G401.6 (cell line): ENCODE measurements around the gene CSNK1G1.
A peak's percentile ranks its signal among the peaks of the same experiment; 100 is the strongest.

ENCODE experiments used
- FAIRE-seq: peaks from 2 replicates; lab custom pipeline; 2012; peaks lifted over from hg19 to GRCh38; lab: Jason Lieb, UNC

Gene CSNK1G1

GRCh38 chr15:64191971-64192830, 163.8 kb downstream of the CSNK1G1 start:
- FAIRE-seq = no peak

GRCh38 chr15:64187396-64188191, 168.4 kb downstream of the CSNK1G1 start:
- no peak for FAIRE-seq

- no peak for FAIRE-seq
Measured at GRCh38 chr15:64185146-64185911, 170.6 kb downstream of the CSNK1G1 start.

GRCh38 chr15:64182859-64183370, 173.1 kb downstream of the CSNK1G1 start:
- FAIRE-seq = no peak

- FAIRE-seq = no peak
Measured at GRCh38 chr15:64180235-64180824, 175.6 kb downstream of the CSNK1G1 start.

GRCh38 chr15:64166102-64166890, 189.7 kb downstream of the CSNK1G1 start:
- no peak for FAIRE-seq

- no peak for FAIRE-seq
Measured at GRCh38 chr15:64164436-64164835, 191.5 kb downstream of the CSNK1G1 start.

- FAIRE-seq = no peak
Measured at GRCh38 chr15:64163659-64164362, 192.2 kb downstream of the CSNK1G1 start.

- FAIRE-seq = peak; percentile 86
Measured at GRCh38 chr15:64162869-64163658, 192.9 kb downstream of the CSNK1G1 start, which contains the start of gene PPIB. TSS of gene PPIB (minus strand) at chr15:64163022. CDS start at chr15:64162986, 36 bp downstream.

- no peak for FAIRE-seq
Measured at GRCh38 chr15:64162478-64162868, 193.5 kb downstream of the CSNK1G1 start.

GRCh38 chr15:64161688-64162477, 194.1 kb downstream of the CSNK1G1 start:
- FAIRE-seq = no peak

GRCh38 chr15:64158363-64159134, 197.4 kb downstream of the CSNK1G1 start:
- FAIRE-seq = no peak

GRCh38 chr15:64157599-64158125, 198.3 kb downstream of the CSNK1G1 start:
- no peak for FAIRE-seq

GRCh38 chr15:64156652-64157331, 199.2 kb downstream of the CSNK1G1 start:
- no peak for FAIRE-seq

- FAIRE-seq = no peak
Measured at GRCh38 chr15:64155802-64156651, 199.9 kb downstream of the CSNK1G1 start.
